SK-N-SH treated with all-trans-retinoic acid at 6 μM for 48 hours (cell line): ENCODE results near the gene KHNYN.

ENCODE experiments used
- ATAC-seq: fragments of 200-7000 bp; cut with Tn5 transposase; 3 replicates; pipeline ENCODE4 v1.9.1; 2020; ENCODE audit warnings: mild to moderate bottlenecking, moderate library complexity
- ARNTL ChIP-seq: fragments of 450-650 bp; formaldehyde crosslinking; IDR thresholded peaks from 2 replicates; pipeline ENCODE4 v1.5.0; 2020; ENCODE audit warnings: low read depth, mild to moderate bottlenecking, moderate library complexity, borderline replicate concordance
- BACH2 ChIP-seq: fragments of 250-450 bp; sonication (Bioruptor Pico); IDR thresholded peaks from 2 replicates; pipeline ENCODE4 v1.9.0; 2021; ENCODE audit warnings: mild to moderate bottlenecking, borderline replicate concordance
- CREB5 ChIP-seq: fragments of 250-450 bp; sonication (Bioruptor Pico); IDR thresholded peaks from 2 replicates; pipeline ENCODE4 v1.5.1; 2020; ENCODE audit warnings: low read depth, mild to moderate bottlenecking, moderate library complexity
- CSRNP3 ChIP-seq: fragments of 250-450 bp; sonication (Bioruptor Pico); IDR thresholded peaks from 2 replicates; pipeline ENCODE4 v1.5.1; 2021; ENCODE audit warnings: mild to moderate bottlenecking, moderate library complexity
- ESRRG ChIP-seq: fragments of 250-450 bp; sonication (Bioruptor Pico); IDR thresholded peaks from 2 replicates; pipeline ENCODE4 v1.6.1; 2021; ENCODE audit warnings: mild to moderate bottlenecking
- GLIS3 ChIP-seq: fragments of 250-450 bp; sonication (Bioruptor Pico); IDR thresholded peaks from 2 replicates; pipeline ENCODE4 v1.5.0; 2020; ENCODE audit warnings: mild to moderate bottlenecking, moderate library complexity
- ISL1 ChIP-seq: fragments of 250-450 bp; sonication (Bioruptor Pico); IDR thresholded peaks from 2 replicates; pipeline ENCODE4 v2.1.2; 2022; ENCODE audit warnings: mild to moderate bottlenecking, moderate library complexity
- OSR1 ChIP-seq: fragments of 250-450 bp; sonication (Bioruptor Pico); IDR thresholded peaks from 2 replicates; pipeline ENCODE4 v1.8.0; 2022; ENCODE audit warnings: moderate library complexity, mild to moderate bottlenecking, inconsistent platforms
- PATZ1 ChIP-seq: fragments of 250-450 bp; sonication (Bioruptor Pico); IDR thresholded peaks from 2 replicates; pipeline ENCODE4 v1.8.0; 2020; ENCODE audit warnings: mild to moderate bottlenecking, moderate library complexity, borderline replicate concordance
- PPARA ChIP-seq: fragments of 250-450 bp; sonication (Bioruptor Pico); IDR thresholded peaks from 2 replicates; pipeline ENCODE4 v1.5.0; 2020; ENCODE audit warnings: mild to moderate bottlenecking, borderline replicate concordance
- SNAI2 ChIP-seq: fragments of 250-450 bp; sonication (Bioruptor Pico); IDR thresholded peaks from 2 replicates; pipeline ENCODE4 v1.5.0; 2020; ENCODE audit warnings: mild to moderate bottlenecking, moderate library complexity
- TCF4 ChIP-seq: fragments of 250-450 bp; sonication (Bioruptor Pico); IDR thresholded peaks from 2 replicates; pipeline ENCODE4 v1.8.0; 2021; ENCODE audit warnings: mild to moderate bottlenecking, moderate library complexity, borderline replicate concordance
- TOX ChIP-seq: fragments of 250-450 bp; sonication (Bioruptor Pico); IDR thresholded peaks from 2 replicates; pipeline ENCODE4 v1.8.0; 2021; ENCODE audit warnings: mild to moderate bottlenecking, moderate library complexity, borderline replicate concordance
- TSHZ2 ChIP-seq: fragments of 250-450 bp; sonication (Bioruptor Pico); IDR thresholded peaks from 2 replicates; pipeline ENCODE4 v1.5.0; 2020; ENCODE audit warnings: mild to moderate bottlenecking, moderate library complexity
- ZC3H10 ChIP-seq: fragments of 250-450 bp; sonication (Bioruptor Pico); IDR thresholded peaks from 2 replicates; pipeline ENCODE4 v1.5.1; 2021; ENCODE audit warnings: mild to moderate bottlenecking, moderate library complexity
- ZFP3 ChIP-seq: fragments of 250-450 bp; sonication (Bioruptor Pico); IDR thresholded peaks from 2 replicates; pipeline ENCODE4 v1.5.0; 2020; ENCODE audit warnings: mild to moderate bottlenecking, moderate library complexity
- ZFP30 ChIP-seq: fragments of 450-650 bp; formaldehyde crosslinking; IDR thresholded peaks from 2 replicates; pipeline ENCODE4 v1.5.0; 2022; ENCODE audit warnings: mild to moderate bottlenecking, moderate library complexity
- ZNF565 ChIP-seq: fragments of 450-650 bp; formaldehyde crosslinking; conservative IDR thresholded peaks from 2 replicates; pipeline ENCODE4 v1.5.0; 2020; ENCODE audit warnings: low read depth, mild to moderate bottlenecking, moderate library complexity
- ZNF70 ChIP-seq: fragments of 450-650 bp; formaldehyde crosslinking; IDR thresholded peaks from 2 replicates; pipeline ENCODE4 v1.5.0; 2020; ENCODE audit warnings: mild to moderate bottlenecking, moderate library complexity
- ZNF8 ChIP-seq: fragments of 450-650 bp; formaldehyde crosslinking; IDR thresholded peaks from 2 replicates; pipeline ENCODE4 v1.5.0; 2020; ENCODE audit warnings: mild to moderate bottlenecking, moderate library complexity

The KHNYN gene

GRCh38 chr14:24398653-24399446 lies 30.9 kb upstream of the KHNYN start, which contains the start of gene NYNRIN:
NYNRIN (plus strand) TSS chr14:24399003; CDS start chr14:24399247, 244 bp downstream.
- peak; percentile 83 for ATAC-seq
- TF ChIP-seq PATZ1 (no peak), ZFP3 (CRISPR knock-in tag) (no peak), ISL1 (CRISPR knock-in tag) (no peak), OSR1 (CRISPR knock-in tag) (no peak), CREB5 (CRISPR knock-in tag) (no peak), ZC3H10 (CRISPR knock-in tag) (no peak), ZFP30 (CRISPR knock-in tag) (no peak), TCF4 (CRISPR knock-in tag) (no peak), SNAI2 (CRISPR knock-in tag) (no peak), CSRNP3 (CRISPR knock-in tag) (no peak), GLIS3 (CRISPR knock-in tag) (no peak), PPARA (CRISPR knock-in tag) (no peak), TOX (CRISPR knock-in tag) (no peak), ZNF8 (no peak), TSHZ2 (CRISPR knock-in tag) (no peak), ARNTL (CRISPR knock-in tag) (no peak), ZNF565 (CRISPR knock-in tag) (no peak), ZNF70 (no peak), BACH2 (CRISPR knock-in tag) (no peak), ESRRG (CRISPR knock-in tag) (no peak)

- TF ChIP-seq BACH2 (CRISPR knock-in tag) (no peak), ESRRG (CRISPR knock-in tag) (no peak), CSRNP3 (CRISPR knock-in tag) (no peak), ARNTL (CRISPR knock-in tag) (no peak), TSHZ2 (CRISPR knock-in tag) (no peak), PPARA (CRISPR knock-in tag) (no peak), CREB5 (CRISPR knock-in tag) (no peak), ZFP3 (CRISPR knock-in tag) (no peak), ZFP30 (CRISPR knock-in tag) (no peak), ZC3H10 (CRISPR knock-in tag) (no peak), ISL1 (CRISPR knock-in tag) (no peak), GLIS3 (CRISPR knock-in tag) (no peak), ZNF70 (no peak), TOX (CRISPR knock-in tag) (no peak), OSR1 (CRISPR knock-in tag) (no peak), ZNF565 (CRISPR knock-in tag) (no peak)
- peak; percentile 31 for ATAC-seq
Observed at GRCh38 chr14:24399447-24399822, 30.3 kb upstream of the KHNYN start.
